Stimulated activated CD8-positive, alpha-beta memory T cell treated with anti-CD3 and anti-CD28 coated beads, Interleukin-12 subunit alpha, Interleukin-12 subunit beta, amount 100 ng/mL, for 24 hours (primary cell): ENCODE measurements around the gene MSLN.

Source experiments
- DNase-seq: peaks from one replicate; pipeline ENCODE4 v3.0.0-alpha.2; 2020; ENCODE audit errors: extremely low read depth

The MSLN gene

GRCh38 chr16:723695-724094 is 36.8 kb upstream of the MSLN start:
- no peak for DNase-seq

GRCh38 chr16:724188-725040 is 36.1 kb upstream of the MSLN start:
- no peak for DNase-seq

GRCh38 chr16:725041-725376 is 35.5 kb upstream of the MSLN start:
- DNase-seq = no peak

- DNase-seq = no peak
These were observed 34.9 kb upstream of the MSLN start for GRCh38 chr16:725463-726187.

- DNase-seq = no peak
These were observed 34.4 kb upstream of the MSLN start for GRCh38 chr16:726188-726437.

GRCh38 chr16:726438-727290 is 33.9 kb upstream of the MSLN start, which contains the start of the genes CCDC78 and HAGHL:
CCDC78 (minus strand) TSS chr16:726443; CDS start chr16:726367, 76 bp downstream.
HAGHL (plus strand) TSS chr16:727106; CDS start chr16:727510, 404 bp downstream.
- no peak for DNase-seq

GRCh38 chr16:727291-727977 is 33.1 kb upstream of the MSLN start:
- no peak for DNase-seq

GRCh38 chr16:728131-728889 is 32.2 kb upstream of the MSLN start:
- no peak for DNase-seq

GRCh38 chr16:728890-729744 is 31.4 kb upstream of the MSLN start:
- DNase-seq = no peak

- DNase-seq = no peak
These were observed 30.5 kb upstream of the MSLN start for GRCh38 chr16:729768-730665.

GRCh38 chr16:730666-731509 is 29.6 kb upstream of the MSLN start:
- DNase-seq = no peak

- no peak for DNase-seq
These were observed 28.2 kb upstream of the MSLN start for GRCh38 chr16:732332-732731.

GRCh38 chr16:732936-733335 is 27.6 kb upstream of the MSLN start:
- DNase-seq = no peak

GRCh38 chr16:733382-734207 is 26.9 kb upstream of the MSLN start:
- DNase-seq = no peak

- DNase-seq = no peak
These were observed 26.1 kb upstream of the MSLN start for GRCh38 chr16:734208-734980.
